Type B pancreatic cell (in vitro differentiated cells): ENCODE measurements around the gene LTBP1. TPM values are rescaled to one million over a fixed set of nuclear protein-coding genes. Genes with fewer than 3 reads are reported as not detected.

ENCODE experiments used
- DNase-seq: peaks from one replicate; pipeline ENCODE4 v3.0.0; 2021; ENCODE audit warnings: mixed read lengths; ENCODE audit not compliant: unreplicated experiment; ENCODE audit errors: extremely low spot score
- H3K27ac Mint-ChIP-seq: 2 replicates; pipeline ENCODE4 v1.8.0; 2021; ENCODE audit warnings: mild to moderate bottlenecking, mixed read lengths
- H3K27me3 Mint-ChIP-seq: 2 replicates; pipeline ENCODE4 v1.8.0; 2021; ENCODE audit warnings: mixed read lengths
- H3K36me3 Mint-ChIP-seq: 2 replicates; pipeline ENCODE4 v1.8.0; 2021; ENCODE audit warnings: mixed read lengths
- H3K4me1 Mint-ChIP-seq: one replicate; pipeline ENCODE4 v1.8.0; 2021; ENCODE audit warnings: mixed read lengths; ENCODE audit not compliant: unreplicated experiment
- H3K4me3 Mint-ChIP-seq: 2 replicates; pipeline ENCODE4 v1.8.0; 2021; ENCODE audit warnings: mild to moderate bottlenecking, mixed read lengths
- H3K9me3 Mint-ChIP-seq: 2 replicates; pipeline ENCODE4 v1.8.0; 2021; ENCODE audit warnings: mixed read lengths
- total RNA-seq: library from RNA; stranded (reverse); gene quantifications from 2 replicates; pipeline ENCODE4 v1.2.1, GENCODE V29; 2021; ENCODE audit warnings: low replicate concordance
- TF ChIP-seq, protein P1 (sequence below): fragments of 200-600 bp; sonication (generic); conservative IDR thresholded peaks from 2 replicates; pipeline ENCODE4 v1.5.0; 2021; ENCODE audit warnings: antibody characterized with exemption, mild to moderate bottlenecking

The LTBP1 gene
- total RNA-seq, 1 donor from 2014 or later: 53.3 TPM

- DNase-seq: no peak
- Mint-ChIP-seq H3K36me3 (peaks cover 12% of the 10 kb centered on the region), H3K27me3 (no peaks in the 10 kb centered on the region), H3K27ac (no peak overlapping the region), H3K4me3 (no peak overlapping the region), H3K4me1 (no peaks in the 10 kb centered on the region), H3K9me3 (no peaks in the 10 kb centered on the region)
- TF ChIP-seq, protein P1, sequence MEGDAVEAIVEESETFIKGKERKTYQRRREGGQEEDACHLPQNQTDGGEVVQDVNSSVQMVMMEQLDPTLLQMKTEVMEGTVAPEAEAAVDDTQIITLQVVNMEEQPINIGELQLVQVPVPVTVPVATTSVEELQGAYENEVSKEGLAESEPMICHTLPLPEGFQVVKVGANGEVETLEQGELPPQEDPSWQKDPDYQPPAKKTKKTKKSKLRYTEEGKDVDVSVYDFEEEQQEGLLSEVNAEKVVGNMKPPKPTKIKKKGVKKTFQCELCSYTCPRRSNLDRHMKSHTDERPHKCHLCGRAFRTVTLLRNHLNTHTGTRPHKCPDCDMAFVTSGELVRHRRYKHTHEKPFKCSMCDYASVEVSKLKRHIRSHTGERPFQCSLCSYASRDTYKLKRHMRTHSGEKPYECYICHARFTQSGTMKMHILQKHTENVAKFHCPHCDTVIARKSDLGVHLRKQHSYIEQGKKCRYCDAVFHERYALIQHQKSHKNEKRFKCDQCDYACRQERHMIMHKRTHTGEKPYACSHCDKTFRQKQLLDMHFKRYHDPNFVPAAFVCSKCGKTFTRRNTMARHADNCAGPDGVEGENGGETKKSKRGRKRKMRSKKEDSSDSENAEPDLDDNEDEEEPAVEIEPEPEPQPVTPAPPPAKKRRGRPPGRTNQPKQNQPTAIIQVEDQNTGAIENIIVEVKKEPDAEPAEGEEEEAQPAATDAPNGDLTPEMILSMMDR: no peak
These were observed 354.6 kb downstream of the LTBP1 start for GRCh38 chr2:33301355-33301754.

GRCh38 chr2:33302348-33302747 lies 355.6 kb downstream of the LTBP1 start:
- Mint-ChIP-seq H3K36me3 (peaks cover 12% of the 10 kb centered on the region), H3K4me3 (no peak overlapping the region), H3K27me3 (no peaks in the 10 kb centered on the region), H3K4me1 (no peaks in the 10 kb centered on the region), H3K9me3 (no peaks in the 10 kb centered on the region), H3K27ac (no peak overlapping the region)
- DNase-seq: no peak
- TF ChIP-seq, protein P1: no peak

GRCh38 chr2:33304032-33304864 lies 357.5 kb downstream of the LTBP1 start:
- no peaks in the 10 kb centered on the region for H3K9me3 Mint-ChIP-seq
- DNase-seq: no peak
- TF ChIP-seq, protein P1: no peak

DNA sequence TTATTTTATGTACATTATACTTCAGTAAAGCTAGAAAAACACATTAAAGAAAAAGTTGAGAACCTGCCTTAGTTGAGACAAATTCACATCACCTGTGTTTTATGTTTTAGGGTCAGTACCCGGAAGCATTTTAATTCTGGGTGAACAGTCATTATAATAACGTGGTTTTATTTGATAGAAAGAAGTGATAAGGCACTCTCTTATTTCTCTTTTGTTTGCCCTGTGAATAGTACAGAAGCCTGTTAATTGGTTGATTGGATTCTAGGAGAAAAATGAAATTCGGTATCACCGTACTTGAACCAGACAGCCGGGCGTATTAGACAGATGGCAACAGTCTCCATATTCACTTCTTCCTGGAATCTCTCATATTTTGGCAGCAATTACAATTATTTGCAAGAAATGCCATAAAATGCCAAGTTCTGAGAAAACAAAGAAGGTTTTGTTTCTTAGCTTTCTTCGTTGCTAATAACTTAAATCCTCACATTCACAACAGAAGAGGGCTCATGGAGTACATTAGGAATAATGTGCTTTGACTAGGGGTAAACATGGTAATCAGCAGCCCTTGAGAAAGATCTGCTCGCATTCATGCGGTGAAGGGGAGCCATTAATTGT lies 361.0 kb downstream of the LTBP1 start:
- no peaks in the 10 kb centered on the region for H3K4me1 Mint-ChIP-seq
- H3K27me3 Mint-ChIP-seq: no peaks in the 10 kb centered on the region
- H3K36me3 Mint-ChIP-seq: peaks cover 12% of the 10 kb centered on the region
- H3K9me3 Mint-ChIP-seq: no peaks in the 10 kb centered on the region
- TF ChIP-seq, protein P1: no peak
- H3K27ac Mint-ChIP-seq: no peak overlapping the region
- H3K4me3 Mint-ChIP-seq: no peak overlapping the region
- DNase-seq: no peak

More at GRCh38 chr2:33304032-33304864, 357.5 kb downstream of the LTBP1 start:
- H3K27ac Mint-ChIP-seq: no peak overlapping the region
- H3K36me3 Mint-ChIP-seq: peaks cover 12% of the 10 kb centered on the region
- H3K4me3 Mint-ChIP-seq: no peak overlapping the region
- no peaks in the 10 kb centered on the region for H3K27me3 Mint-ChIP-seq
- no peaks in the 10 kb centered on the region for H3K4me1 Mint-ChIP-seq

GRCh38 chr2:33312355-33312754 lies 365.6 kb downstream of the LTBP1 start:
- peaks cover 7% of the 10 kb centered on the region for H3K36me3 Mint-ChIP-seq
- H3K4me1 Mint-ChIP-seq: peaks cover 4% of the 10 kb centered on the region
- no peak for DNase-seq
- no peaks in the 10 kb centered on the region for H3K9me3 Mint-ChIP-seq
- H3K27me3 Mint-ChIP-seq: no peaks in the 10 kb centered on the region
- H3K27ac Mint-ChIP-seq: no peak overlapping the region
- TF ChIP-seq, protein P1: no peak
- no peak overlapping the region for H3K4me3 Mint-ChIP-seq
